GM18909 (cell line): Measurements from ENCODE around the gene LRRC2.
"Not testable (repeated sequence)": the region's sequence is repeated elsewhere in the genome, so short reads cannot be mapped to it uniquely, and the experiment has no call there.

Source experiments
- ATAC-seq: cut with Tn5 transposase; IDR thresholded peaks from one replicate; pipeline ENCODE4 v1.9.1; 2021; ENCODE audit warnings: mild to moderate bottlenecking; ENCODE audit not compliant: unreplicated experiment, poor library complexity

LRRC2 gene

GRCh38 chr3:46559091-46559704, 6.9 kb downstream of the LRRC2 start:
- ATAC-seq: no peak

- ATAC-seq: peak; percentile 89
Observed at GRCh38 chr3:46558184-46559043, 7.7 kb downstream of the LRRC2 start.

- ATAC-seq: no peak
Observed at GRCh38 chr3:46557814-46558183, 8.3 kb downstream of the LRRC2 start.

GRCh38 chr3:46553154-46553553, 12.9 kb downstream of the LRRC2 start:
- no peak for ATAC-seq

- ATAC-seq: no peak
Observed at GRCh38 chr3:46552538-46552937, 13.6 kb downstream of the LRRC2 start.

- no peak for ATAC-seq
Observed at GRCh38 chr3:46551615-46552014, 14.5 kb downstream of the LRRC2 start.

- no peak for ATAC-seq
Observed at GRCh38 chr3:46549989-46550388, 16.1 kb downstream of the LRRC2 start.

GRCh38 chr3:46549408-46549904, 16.6 kb downstream of the LRRC2 start:
- ATAC-seq: no peak

- ATAC-seq: not testable (repeated sequence)
Observed at GRCh38 chr3:46548611-46549010, 17.5 kb downstream of the LRRC2 start.

GRCh38 chr3:46546896-46547440, 19.1 kb downstream of the LRRC2 start:
- no peak for ATAC-seq

- ATAC-seq: no peak
Observed at GRCh38 chr3:46545818-46546630, 20.1 kb downstream of the LRRC2 start.

- ATAC-seq: no peak
Observed at GRCh38 chr3:46544771-46545503, 21.2 kb downstream of the LRRC2 start.

GRCh38 chr3:46542801-46543201, 23.3 kb downstream of the LRRC2 start:
- no peak for ATAC-seq

- ATAC-seq: no peak
Observed at GRCh38 chr3:46542344-46542743, 23.8 kb downstream of the LRRC2 start.

GRCh38 chr3:46541835-46542234, 24.3 kb downstream of the LRRC2 start:
- no peak for ATAC-seq

GRCh38 chr3:46540550-46540949, 25.6 kb downstream of the LRRC2 start:
- no peak for ATAC-seq

- no peak for ATAC-seq
Observed at GRCh38 chr3:46539443-46540005, 26.6 kb downstream of the LRRC2 start.

GRCh38 chr3:46538803-46539442, 27.2 kb downstream of the LRRC2 start:
- peak; percentile 81 for ATAC-seq

GRCh38 chr3:46538425-46538802, 27.7 kb downstream of the LRRC2 start:
- ATAC-seq: not testable (repeated sequence)
